Mucosa of descending colon (tissue), 3 donors: ENCODE data around the gene PLCB4. TPM values are rescaled to one million over a fixed set of nuclear protein-coding genes. Genes with fewer than 3 reads are reported as not detected.

Experiments
- ATAC-seq: fragments of 200-7000 bp; cut with Tn5 transposase; one replicate; pipeline ENCODE4 v1.9.1; 2020; ENCODE audit warnings: mild to moderate bottlenecking, moderate library complexity
- DNase-seq, 3 donors: peaks; one replicate each; pipeline ENCODE4 v3.0.0-alpha.2; 2020
- H3K36me3 ChIP-seq: fragments of 200-600 bp; one replicate; pipeline ENCODE4 v1.8.0; 2021; ENCODE audit warnings: low read depth, mild to moderate bottlenecking
- H3K4me1 ChIP-seq: fragments of 200-600 bp; one replicate; pipeline ENCODE4 v1.8.0; 2021; ENCODE audit warnings: low read depth, mild to moderate bottlenecking
- H3K4me3 ChIP-seq: fragments of 200-600 bp; one replicate; pipeline ENCODE4 v1.8.0; 2021; ENCODE audit warnings: mild to moderate bottlenecking
- H3K9me3 ChIP-seq: fragments of 200-600 bp; one replicate; pipeline ENCODE4 v1.8.0; 2021; ENCODE audit warnings: mild to moderate bottlenecking
- CTCF ChIP-seq: fragments of 200-600 bp; IDR thresholded peaks from one replicate; pipeline ENCODE4 v1.8.0; 2022; ENCODE audit warnings: antibody characterized with exemption, mild to moderate bottlenecking
- intact Hi-C, 2 donors: fragments of 100-400 bp; cut with DNase I in 1 of 2; cut with micrococcal nuclease in 1 of 2; formaldehyde crosslinking; loops; one replicate each; pipeline versions ENCODE4 v1.11.0 to v1.11.1; 2022; cut with DNase I, micrococcal nuclease
- total RNA-seq, 3 donors: library from RNA; stranded (reverse); fragmentation: NEBNext Ultra II Directional in 2 of 3; extraction: Animal tissue kit (Norgen Biotek cat#: 25700) in 2 of 3; gene quantifications; one replicate each; pipeline versions ENCODE4 v1.2.1 to v1.2.4, GENCODE V29; 2021 to 2023
- donor health status: DM: no; HTN: no; CAD: no; lungs with moderate emphysema.
- donor health status: DM: no; HTN: no; CAD: no.
- donor health status: DM: no; HTN: yes; CAD: no.

Gene PLCB4
- total RNA-seq, 3 donors from 2014 or later = 37.8 to 55.0 (median 51.2) TPM

GRCh38 chr20:9163251-9163650 lies 94.4 kb downstream of the PLCB4 start:
- no peak for ATAC-seq
- no peak for DNase-seq
- TF ChIP-seq CTCF = no peak
- H3K36me3 ChIP-seq = no peaks in the 10 kb centered on the region
- H3K4me3 ChIP-seq = no peak overlapping the region
- intact Hi-C loops = no loop called here
- peaks cover 11% of the 10 kb centered on the region for H3K4me1 ChIP-seq
- H3K9me3 ChIP-seq = no peaks in the 10 kb centered on the region

GRCh38 chr20:9163995-9164394 lies 95.1 kb downstream of the PLCB4 start:
- TF ChIP-seq CTCF = no peak
- no peak for ATAC-seq
- intact Hi-C loops = no loop called here
- H3K4me3 ChIP-seq = no peak overlapping the region
- no peak for DNase-seq
- H3K4me1 ChIP-seq = peaks cover 11% of the 10 kb centered on the region
- H3K9me3 ChIP-seq = no peaks in the 10 kb centered on the region
- H3K36me3 ChIP-seq = no peaks in the 10 kb centered on the region

- intact Hi-C loops = no loop called here
- H3K36me3 ChIP-seq = no peaks in the 10 kb centered on the region
- DNase-seq (no peak), ATAC-seq (no peak)
- TF ChIP-seq CTCF = no peak
- H3K4me3 ChIP-seq = no peak overlapping the region
- H3K4me1 ChIP-seq = peaks cover 11% of the 10 kb centered on the region
- no peaks in the 10 kb centered on the region for H3K9me3 ChIP-seq
Observed at GRCh38 chr20:9165261-9165660, 96.4 kb downstream of the PLCB4 start.

GRCh38 chr20:9166153-9166780 lies 97.4 kb downstream of the PLCB4 start:
- ATAC-seq (peak; percentile 68), DNase-seq (peak in 1 of 3 donors; percentile 14)
- H3K4me1 ChIP-seq = peaks cover 7% of the 10 kb centered on the region
- no peaks in the 10 kb centered on the region for H3K9me3 ChIP-seq
- no peak overlapping the region for H3K4me3 ChIP-seq
- intact Hi-C loops = no loop called here
- no peaks in the 10 kb centered on the region for H3K36me3 ChIP-seq
- TF ChIP-seq CTCF = no peak

- TF ChIP-seq CTCF = no peak
- Histone ChIP-seq H3K4me1 (no peaks in the 10 kb centered on the region), H3K4me3 (no peak overlapping the region), H3K36me3 (no peaks in the 10 kb centered on the region), H3K9me3 (no peaks in the 10 kb centered on the region)
- no peak for ATAC-seq
- intact Hi-C loops = no loop called here
- DNase-seq = no peak
Observed at GRCh38 chr20:9169409-9169808, 100.5 kb downstream of the PLCB4 start.

GRCh38 chr20:9172851-9173250 lies 104.0 kb downstream of the PLCB4 start:
- intact Hi-C loops = no loop called here
- Histone ChIP-seq H3K4me1 (no peaks in the 10 kb centered on the region), H3K4me3 (no peak overlapping the region), H3K9me3 (no peaks in the 10 kb centered on the region), H3K36me3 (no peaks in the 10 kb centered on the region)
- no peak for TF ChIP-seq CTCF
- ATAC-seq (no peak), DNase-seq (no peak)
